Stimulated activated CD4-positive, alpha-beta T cell treated with anti-CD3 and anti-CD28 coated beads, Interleukin-4, amount 100 ng/mL, for 4 hours (primary cell): Measurements from ENCODE around the gene MCOLN2.
"Not testable (repeated sequence)": the region's sequence is repeated elsewhere in the genome, so short reads cannot be mapped to it uniquely, and the experiment has no call there.

Experiments used
- DNase-seq, 2 experiments: peaks; one replicate each; pipeline ENCODE4 v3.0.0-alpha.2; 2020

Gene MCOLN2

DNA sequence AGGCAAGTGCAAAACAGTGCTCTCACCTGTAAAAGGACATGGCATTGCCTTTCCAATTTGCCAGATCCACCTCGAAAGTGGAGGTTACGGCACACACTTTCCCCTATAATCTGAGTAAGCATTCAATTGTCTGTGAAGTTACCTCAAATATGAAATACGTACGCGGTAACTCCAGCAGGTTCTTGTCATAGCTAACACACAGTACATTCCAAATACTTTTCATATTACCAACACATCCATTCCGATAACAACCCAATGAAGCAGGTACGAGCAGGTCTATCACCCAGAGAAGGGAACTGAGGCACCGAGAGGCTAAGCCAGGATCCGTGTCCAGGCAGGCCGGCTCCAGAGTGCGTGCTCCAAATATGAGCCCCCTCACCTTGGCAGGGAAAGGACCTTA, 57.2 kb downstream of the MCOLN2 start:
- no peak for DNase-seq

DNA sequence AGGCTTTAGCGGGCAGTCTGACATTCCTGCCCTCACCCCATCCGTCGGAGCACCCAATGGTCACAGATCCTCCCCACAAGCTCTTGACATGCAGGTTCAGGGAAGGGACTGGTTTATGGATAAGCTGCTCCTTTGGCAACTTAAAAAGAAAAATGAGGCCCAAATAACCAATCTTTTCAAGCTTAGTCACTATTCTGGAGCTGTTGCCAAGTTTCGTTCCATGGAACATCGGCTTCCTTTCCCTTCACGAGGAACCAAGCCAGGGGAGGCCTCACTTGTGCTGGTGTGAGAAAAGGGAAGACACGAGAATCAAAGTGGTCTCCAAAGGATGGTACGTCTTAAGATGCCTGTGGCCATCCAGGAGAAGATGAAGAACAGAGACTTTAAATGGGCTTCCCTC, 57.8 kb downstream of the MCOLN2 start:
- DNase-seq = no peak

DNA sequence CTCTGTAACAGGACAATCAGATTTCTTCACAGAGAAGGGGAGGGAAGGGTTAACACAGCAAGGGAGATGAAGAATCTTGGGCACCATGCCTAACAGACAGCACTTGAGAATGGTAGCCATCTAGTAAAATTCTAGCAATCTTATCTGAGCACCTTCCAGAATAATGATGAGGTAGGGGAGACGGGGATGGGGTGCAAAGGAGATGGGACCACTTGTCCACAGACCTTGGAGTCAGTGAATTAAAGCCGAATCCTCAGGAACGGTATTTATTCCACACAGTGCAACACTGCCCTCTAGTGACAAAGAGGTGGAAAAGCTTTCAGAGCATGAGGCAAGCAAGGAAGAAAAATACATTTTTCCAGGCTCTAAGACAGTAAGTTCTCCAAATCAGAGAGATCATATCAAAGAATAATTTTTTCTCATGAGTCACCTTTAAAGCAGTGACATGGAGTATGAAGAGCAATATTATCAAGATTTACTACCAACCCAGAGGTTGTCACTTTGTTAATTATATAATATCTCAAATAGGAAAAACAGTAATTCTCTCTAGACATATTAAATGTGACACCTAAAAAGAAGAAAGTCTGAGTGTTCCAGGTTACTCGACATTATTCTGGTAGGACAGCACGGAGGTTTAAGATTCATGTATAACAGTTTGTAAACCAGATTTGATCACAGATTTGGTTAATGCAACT, 60.6 kb downstream of the MCOLN2 start:
- DNase-seq = peak in 1 of 2 experiments; percentile 28

DNA sequence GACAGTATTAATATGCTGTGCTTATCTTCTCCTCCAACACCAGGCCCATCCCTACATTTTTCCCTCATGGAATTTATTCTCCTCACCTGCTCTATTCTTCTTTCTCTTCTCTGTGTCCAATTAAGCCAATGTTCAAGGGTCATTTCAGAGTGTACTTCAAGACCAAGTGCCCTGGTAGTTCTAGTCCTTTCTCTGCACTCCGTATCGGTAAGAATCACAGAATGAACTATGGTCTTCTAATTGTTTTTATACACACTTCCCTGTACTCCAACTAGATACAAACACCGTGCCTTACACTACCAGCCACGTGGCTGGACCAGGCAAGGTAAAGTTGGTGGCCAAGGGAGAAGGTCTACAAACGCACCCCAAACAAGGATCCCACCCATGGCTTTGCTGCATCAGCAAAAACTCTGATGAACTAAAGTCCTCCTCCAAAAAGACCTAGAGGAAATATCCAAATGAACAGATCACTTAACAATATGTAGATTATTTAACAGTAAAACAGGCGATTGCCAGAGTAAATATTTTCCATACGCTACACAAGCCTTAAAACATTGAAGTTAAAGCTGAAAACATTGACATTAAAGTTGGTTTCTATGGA, 63.8 kb downstream of the MCOLN2 start:
- no peak for DNase-seq

DNA sequence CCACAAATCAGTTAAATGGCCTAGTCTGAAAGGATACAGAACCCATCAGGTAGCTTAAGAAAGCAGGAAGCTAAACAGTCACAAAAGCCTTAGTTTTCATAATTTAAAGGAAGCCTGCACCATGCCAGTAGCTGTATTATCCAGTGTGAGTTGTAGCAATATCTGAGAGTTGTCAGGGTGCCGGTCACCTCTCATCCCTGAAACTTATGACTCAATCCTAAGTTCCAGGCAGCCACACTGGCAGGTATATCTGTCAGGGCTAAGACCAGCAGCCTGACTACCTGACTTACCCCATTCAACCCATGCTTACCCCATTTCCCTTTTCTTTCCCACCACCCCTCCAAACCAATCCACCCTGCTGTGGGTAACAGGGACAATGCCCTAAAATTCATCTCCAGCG, 66.1 kb downstream of the MCOLN2 start:
- DNase-seq = no peak

DNA sequence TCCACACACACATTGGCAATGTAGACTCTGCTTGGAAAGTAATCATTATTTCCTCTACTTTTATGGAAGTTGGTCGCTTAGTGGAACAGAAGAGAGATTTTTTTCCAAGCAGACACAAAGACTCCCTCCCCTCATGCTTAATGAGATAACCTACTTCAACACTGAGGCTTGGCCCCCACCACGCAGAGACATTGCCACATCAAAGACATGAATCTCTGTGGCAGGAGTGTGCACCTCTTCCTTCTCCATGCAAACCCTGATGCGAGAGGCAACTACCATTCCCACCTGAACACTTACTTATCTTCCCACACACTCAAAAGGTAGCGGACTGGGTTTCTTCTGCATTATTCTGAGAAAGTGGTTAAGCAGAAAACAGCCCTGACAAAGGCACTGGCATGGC, 66.6 kb downstream of the MCOLN2 start:
- no peak for DNase-seq

DNA sequence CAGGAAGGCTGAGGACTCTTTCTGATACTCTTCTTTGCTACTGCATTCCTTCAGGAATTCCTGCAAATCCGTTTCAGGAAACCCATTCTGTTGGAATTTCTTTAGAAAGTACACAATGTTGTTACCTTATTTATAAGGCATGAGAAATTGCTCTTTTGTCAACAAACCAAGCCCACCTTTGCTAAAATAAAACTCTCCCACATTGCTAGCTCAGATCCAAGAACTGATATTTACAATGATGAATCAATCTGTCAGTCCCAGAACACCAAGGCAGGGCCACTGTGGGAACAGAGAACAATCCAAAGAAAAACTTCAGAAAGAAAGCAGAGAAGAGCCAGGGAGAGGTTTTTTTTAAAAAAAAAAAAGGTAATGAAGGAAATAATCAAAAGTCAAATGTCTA, 67.3 kb downstream of the MCOLN2 start:
- no peak for DNase-seq

DNA sequence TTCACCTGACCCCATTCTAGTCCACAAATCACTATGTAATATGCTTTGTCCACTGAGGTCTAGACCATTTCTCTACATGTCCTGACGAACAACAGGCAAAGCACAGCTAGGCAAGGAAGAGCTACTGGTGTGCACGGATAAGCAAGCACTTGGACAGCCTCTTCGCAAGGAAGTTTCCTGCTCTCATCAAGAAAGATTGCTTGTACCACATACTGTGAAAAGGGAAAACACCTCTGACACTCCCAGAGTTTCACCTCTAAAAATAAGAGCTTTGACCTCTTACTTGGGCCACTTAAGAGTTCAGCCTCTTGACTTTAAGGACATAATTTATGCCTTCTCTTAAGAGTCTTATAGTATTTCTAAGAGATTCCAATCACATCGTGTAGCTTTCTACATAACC, 67.9 kb downstream of the MCOLN2 start:
- DNase-seq = no peak

DNA sequence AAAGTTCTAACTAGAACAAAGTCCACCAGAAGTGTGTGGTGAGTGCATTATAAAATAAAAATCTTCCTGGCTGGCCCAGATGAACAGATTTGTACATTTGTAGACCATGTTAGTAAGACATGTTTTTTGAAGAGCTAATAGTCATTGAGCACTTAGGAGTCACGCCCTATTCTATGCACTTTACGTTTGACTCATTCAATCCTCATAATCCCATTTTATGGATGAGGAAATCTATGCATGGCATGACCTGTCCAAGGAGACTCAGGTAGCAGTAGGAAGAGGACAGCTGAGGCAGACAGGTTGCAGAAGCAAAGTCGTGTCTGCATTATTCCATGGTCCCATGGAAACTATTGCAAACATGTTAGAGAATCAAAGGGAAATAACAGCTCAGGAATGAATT, 73.6 kb downstream of the MCOLN2 start:
- no peak for DNase-seq

DNA sequence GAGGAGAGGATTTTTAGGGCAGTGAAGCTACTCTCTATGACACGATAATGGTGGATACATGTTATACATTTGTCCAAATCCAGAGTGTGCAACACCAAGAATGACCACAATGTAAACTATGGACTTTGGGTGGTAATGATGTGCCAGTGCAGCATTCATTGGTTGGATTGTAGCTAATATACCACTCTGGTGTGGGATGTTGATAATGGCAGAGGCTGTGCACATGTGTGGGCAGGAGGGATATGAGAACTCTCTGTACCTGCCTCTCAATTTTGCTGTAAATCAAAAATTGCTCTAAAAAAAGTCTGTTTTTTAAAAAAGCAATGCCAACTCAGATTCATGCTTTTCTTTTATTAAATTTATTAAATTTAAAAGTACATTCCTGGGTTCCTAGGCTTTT, 76.8 kb downstream of the MCOLN2 start:
- no peak for DNase-seq

DNA sequence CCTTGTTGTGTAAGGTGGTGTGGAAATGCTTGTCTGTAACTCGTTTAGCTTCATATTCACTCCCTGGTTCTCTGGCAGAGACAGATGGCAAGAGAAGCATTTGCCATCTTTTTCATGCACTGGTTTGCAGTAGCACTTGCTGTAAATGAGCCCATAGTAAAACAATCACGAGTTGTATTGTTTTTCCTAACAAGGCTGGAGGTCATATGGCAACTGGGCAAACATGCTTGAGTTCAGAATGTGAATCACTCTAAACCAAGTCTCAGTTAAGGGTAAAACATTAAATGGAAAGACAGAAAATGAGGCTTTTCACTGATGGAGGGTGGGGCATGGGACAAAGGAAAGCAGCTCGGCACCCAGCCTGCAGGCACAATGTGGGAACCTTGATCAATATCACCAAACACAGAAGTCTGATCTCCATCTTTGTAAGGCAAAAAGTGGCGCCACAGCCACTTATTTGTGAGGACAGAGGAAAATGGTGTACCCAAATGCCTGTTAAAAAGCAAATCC, 77.4 kb downstream of the MCOLN2 start:
- DNase-seq = no peak

DNA sequence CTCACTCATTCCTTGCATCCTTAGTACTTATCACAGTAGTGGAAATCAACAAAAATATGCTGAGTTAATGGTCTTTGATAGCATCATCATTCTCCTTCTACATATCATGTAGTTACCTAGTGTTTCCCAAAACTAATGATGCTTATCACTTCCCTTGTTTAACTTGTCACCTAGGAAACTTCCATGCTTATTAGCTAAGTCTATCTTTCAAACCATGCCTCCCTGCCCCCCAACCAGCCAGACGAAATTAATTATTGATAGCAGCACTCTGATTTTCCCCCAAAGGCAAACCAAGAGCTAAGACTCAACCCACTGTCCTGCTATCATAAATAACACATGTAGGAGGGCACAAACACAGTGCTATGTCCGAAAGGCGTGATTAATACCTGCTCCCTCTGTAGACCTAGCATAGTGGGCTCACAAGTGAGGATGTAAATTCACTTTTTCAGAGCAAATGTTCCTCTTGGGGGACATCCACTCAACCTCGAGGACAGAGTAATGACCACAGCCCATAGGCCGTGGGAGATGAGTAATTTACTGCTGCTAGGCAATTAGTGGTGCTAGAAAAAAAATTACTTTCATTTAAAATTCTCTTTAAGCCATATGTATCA, 78.1 kb downstream of the MCOLN2 start:
- DNase-seq = no peak

DNA sequence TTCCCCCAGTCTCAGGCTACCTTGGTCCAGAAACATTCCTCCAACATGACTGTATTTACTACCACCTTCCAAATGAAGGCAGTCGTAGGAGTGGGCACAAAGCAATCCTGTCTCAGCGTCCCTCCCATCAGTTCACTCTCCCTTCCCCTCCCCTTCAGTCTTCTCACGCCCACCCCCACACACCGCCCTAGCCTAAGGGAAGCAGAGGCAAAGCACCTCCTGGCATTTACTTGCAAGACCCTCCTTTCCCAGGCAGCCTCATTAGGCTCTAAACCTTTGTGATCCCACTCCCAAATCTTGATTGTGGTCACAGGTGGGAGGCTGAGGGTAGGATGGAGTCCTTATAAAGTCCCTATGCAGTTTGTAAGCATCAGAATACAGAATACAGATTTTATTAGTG, 80.0 kb downstream of the MCOLN2 start:
- no peak for DNase-seq

DNA sequence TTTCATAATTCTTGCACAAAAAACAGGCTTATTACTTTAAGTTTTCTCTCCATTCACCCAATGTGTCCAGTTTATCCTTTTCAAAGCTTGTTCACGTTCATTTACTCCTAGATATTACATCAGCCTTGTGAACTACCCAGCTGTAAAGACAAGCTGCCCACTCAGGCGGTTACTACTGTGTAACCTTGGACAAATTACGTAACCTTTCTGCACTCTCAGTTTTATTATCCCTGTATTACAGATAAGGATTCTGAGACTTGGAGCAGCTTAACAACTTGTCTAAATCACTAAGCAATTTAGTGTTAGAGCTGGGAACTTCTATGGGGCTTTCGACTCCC, 83.4 kb downstream of the MCOLN2 start:
- DNase-seq = no peak

DNA sequence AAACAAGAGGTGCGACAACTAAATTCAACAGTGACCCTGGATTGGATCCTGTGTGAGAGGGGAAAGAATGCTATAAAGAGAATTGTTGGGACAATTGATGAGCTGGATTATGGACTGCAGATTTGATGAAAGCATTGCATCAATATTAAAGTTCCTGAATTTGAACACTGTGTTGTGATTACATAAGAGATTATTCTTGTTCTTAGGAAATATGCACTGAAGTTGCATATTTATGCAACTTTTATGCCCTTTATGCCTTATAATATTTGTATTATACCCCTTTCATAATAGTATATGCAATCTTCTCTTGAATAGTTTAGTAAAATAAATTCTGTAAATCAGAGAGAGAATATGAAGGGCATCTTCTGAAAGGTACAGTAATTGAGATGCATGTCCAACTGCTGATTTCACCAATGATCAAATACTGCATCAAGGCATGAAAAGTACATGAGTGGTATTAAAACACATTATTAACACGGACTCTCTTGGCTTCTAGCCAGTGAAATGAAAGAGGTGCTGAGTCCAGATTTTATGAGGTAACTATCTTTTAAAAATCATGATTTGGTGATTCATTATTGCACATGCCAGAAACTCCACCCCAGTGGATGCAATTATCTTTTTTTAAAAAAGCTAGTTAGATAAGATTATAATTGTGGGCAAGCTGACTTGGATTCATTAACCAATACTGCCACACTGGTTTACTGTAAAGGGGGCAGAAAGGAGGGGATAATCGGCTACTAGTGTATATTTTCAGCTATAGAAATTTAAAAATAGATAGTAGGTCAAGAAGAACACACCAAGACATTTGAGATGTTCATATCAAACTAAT, 84.0 kb downstream of the MCOLN2 start:
- DNase-seq = no peak

DNA sequence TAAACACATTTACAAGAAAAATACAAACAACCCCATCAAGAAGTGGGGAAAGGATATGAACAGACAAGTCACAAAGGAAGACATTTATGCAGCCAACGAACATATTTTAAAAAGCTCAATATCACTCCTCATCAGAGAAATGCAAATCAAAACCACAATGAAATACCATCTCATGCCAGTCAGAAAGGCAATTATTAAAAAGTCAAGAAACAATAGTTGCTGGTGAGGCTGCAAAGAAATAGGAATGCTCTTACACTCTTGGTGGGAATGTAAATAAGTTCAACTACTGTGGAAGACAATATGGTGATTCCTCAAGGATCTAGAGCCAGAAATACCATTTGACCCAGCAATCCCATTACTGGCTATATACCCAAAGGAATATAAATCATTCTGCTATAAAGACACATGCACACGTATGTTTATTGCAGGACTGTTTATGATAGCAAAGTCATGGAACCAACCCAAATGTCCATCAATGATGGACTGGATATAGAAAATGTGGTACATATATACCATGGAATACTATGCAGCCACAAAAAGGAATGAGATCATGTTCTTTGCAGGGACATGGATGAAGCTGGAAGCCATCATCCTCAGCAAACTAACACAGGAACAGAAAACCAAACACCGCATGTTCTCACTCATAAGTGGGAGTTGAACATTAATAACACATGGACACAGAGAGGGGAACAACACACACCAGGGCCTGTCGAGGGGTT, 88.0 kb downstream of the MCOLN2 start:
- not testable (repeated sequence) for DNase-seq

DNA sequence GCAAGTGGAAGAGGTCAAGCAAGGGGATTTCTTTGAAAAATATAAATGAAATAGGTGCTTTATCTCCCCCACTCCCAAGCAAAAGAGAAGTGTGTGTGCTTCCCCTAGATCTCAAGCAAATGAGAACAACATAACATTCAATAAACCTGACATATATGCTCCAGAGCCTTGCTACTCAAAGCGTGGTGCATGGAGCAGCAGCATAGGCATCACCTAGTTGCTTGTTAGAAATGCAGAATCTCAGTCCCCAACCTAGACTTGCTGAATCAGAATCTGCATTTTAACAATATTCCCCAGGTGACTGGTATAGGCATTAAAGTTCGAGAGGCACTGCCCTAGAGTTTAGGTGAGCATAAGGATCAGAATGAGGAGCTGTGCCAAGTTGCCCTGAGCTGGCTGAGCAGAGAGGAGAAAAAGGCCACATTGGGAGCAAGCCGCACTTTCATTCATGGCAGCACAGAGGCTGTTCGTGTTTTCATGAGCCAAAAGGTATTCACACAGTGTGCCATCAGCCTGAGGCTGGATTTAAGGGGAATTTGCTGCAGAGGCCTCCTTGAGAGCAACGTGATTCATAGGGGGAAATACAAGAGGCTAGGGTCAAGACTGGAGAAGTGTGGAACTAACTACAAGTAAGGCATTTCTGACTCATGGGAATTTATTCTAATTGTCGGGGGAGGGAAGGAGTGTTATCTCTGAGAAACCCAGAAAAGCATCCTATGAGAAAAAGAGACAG, 89.7 kb downstream of the MCOLN2 start:
- DNase-seq = no peak

DNA sequence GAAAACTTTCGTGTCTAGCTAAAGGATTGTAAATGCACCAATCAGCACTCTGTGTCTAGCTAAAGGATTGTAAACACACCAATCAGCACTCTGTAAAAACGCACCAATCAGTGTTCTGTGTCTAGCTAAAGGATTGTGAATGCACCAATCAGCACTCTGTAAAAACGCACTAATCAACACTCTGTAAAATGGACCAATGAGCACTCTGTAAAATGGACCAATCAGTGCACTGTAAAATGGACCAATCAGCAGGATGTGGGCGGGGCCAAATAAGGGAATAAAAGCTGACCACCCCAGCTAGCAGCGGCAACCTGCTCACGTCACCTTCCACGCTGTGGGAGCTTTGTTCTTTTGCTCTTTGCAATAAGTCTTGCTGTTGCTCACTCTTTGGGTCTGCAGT, 94.2 kb downstream of the MCOLN2 start:
- DNase-seq = not testable (repeated sequence)

DNA sequence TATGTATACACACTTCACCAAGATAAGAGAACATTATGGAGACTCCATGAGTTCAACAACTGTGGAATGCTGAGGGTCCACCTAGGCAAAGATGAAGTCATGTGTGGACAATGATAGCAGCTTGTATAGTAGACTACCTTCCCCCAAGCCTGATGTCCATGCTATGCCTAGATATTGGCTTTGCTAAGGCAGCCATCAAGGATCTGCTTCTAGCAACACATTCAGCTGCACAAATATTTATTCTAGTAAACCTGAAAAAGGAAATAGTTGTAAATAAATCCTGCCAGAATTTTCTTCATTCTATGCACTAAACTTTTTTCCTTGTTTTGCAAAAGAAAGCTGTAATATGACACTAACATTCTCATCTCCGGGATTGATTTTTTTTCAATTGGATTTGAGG, 96.9 kb downstream of the MCOLN2 start:
- DNase-seq = no peak

DNA sequence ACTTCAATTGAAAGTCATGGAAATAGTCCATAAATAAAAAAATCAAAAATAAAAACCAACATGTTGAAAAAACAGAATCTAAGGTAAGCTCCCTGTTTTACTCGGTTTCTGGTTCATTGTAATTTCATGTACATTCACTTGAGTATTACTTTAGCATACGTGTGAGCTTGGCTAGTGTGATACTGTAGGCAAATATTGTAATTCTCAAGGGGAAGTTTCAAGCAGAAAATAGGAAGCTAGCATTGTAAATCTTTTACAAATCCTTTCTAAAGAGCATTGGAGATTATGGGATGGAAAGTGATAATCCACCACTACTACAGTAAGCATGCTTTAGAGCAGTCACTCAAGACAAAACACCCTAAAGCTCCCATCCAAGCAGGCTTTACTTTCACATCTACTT, 100.6 kb downstream of the MCOLN2 start:
- no peak for DNase-seq

DNA sequence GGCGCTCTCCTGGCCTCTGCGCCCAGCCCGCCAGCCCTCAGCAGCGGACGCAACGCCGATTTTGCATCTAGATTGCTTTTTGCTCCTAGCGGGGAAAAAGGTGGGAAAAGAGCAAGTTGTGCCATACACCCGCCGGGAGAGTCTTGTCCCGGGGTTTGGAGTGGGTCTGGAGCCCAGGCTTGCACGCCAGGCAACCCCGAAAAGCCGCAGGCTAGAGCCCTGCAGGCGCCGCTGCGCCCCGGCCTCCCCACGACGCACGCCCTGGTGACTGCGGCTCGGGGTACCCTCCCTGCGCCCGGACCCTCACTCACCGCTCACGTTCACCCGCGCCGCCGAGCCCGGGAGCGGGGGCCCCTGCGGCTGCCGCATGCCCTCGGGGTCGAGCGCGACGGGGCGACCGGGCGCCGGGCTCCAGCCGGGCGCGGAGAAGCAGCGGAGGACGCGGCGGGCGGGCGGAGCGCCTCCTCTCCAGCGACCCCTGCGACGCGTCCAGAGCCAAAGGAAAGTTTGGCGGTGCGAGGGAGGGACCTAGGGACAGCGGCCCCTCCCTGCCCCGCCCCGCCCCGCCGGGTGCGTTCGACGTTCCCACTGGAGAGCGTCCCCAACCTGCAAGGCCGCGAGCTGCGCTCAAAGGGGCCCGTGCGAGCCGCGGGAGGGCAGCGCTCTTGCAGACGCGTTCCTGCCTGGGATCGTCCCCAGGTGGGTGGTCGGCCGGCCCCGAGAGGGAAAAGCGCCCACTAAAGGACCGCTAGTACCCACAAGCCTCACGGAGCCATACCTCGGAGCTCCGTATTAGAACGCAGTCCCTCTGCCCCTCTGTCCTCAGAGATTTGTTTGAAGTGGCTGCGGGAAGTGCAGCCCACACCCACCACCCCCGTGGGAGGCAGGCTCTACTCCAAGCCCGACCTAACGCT, 104.0 kb downstream of the MCOLN2 start, which contains the start of gene LPAR3:
LPAR3 (minus strand) TSS at position 502 of the 914 bp plus-strand sequence. CDS start 27,086 bp downstream, outside the sequence.
- DNase-seq = peak in 1 of 2 experiments; percentile 15
